Lower leg skin (tissue), 4 donors: Measurements from ENCODE around the gene OVOL2. TPM values are rescaled to one million over a fixed set of nuclear protein-coding genes. Genes with fewer than 3 reads are reported as not detected.
"Not testable (repeated sequence)": the region's sequence is repeated elsewhere in the genome, so short reads cannot be mapped to it uniquely, and the experiment has no call there.

Experiments
- DNase-seq, 2 donors: peaks; one replicate each; pipeline ENCODE4 v3.0.0-alpha.2; 2019; ENCODE audit warnings: low spot score in 2 of 2
- H3K4me3 ChIP-seq: fragments of 200-600 bp; sonication (generic); 2 replicates; pipeline ENCODE4 v1.5.1; 2017; ENCODE audit warnings: mild to moderate bottlenecking, low read depth; ENCODE audit not compliant: poor library complexity, severe bottlenecking
- CTCF ChIP-seq, 3 donors: fragments of 450-650 bp; IDR thresholded peaks; one replicate each; pipeline ENCODE4 v1.5.1; 2016; ENCODE audit warnings: antibody characterized with exemption in 3 of 3, mild to moderate bottlenecking in 3 of 3, moderate library complexity in 2 of 3
- POLR2A ChIP-seq, 2 donors: fragments of 450-650 bp; IDR thresholded peaks; one replicate each; pipeline ENCODE4 v1.6.1; 2016 to 2017; ENCODE audit warnings: antibody characterized with exemption in 2 of 2, mild to moderate bottlenecking in 1 of 2, moderate library complexity in 1 of 2
- WGBS, 2 donors: methylation state at CpG; one replicate each; pipeline ENCODE4 v1.1.5; 2018; 5-methylcytosine and 5-hydroxymethylcytosine counted together
- intact Hi-C: fragments of 100-400 bp; cut with DNase I; formaldehyde crosslinking; loops from one replicate; pipeline ENCODE4 v1.15.0; 2023; ENCODE audit warnings: low total_unique reads
- total RNA-seq, 4 donors: library from RNA; depleted of rRNA; stranded (reverse); fragments of >200 nt; gene quantifications; one replicate each; pipeline ENCODE4 v1.1.0, GENCODE V29; 2016

OVOL2 gene
- total RNA-seq, 4 donors from 2014 or later = 22.9 to 46.6 (median 31.4) TPM

- TF ChIP-seq CTCF (IDR thresholded peaks at IDR 0.05) (no peak), POLR2A (IDR thresholded peaks at IDR 0.05) (no peak)
- 84 to 88% methylated on average over 8 of the region's 8 CpGs for WGBS, 2 donors
- DNase-seq = peak in 1 of 2 donors; percentile 20
- H3K4me3 ChIP-seq = no peak overlapping the region
- intact Hi-C loops = no loop called here
These were observed 35.2 kb upstream of the OVOL2 start for GRCh38 chr20:18092890-18093289.

GRCh38 chr20:18091623-18092022 lies 33.9 kb upstream of the OVOL2 start:
- H3K4me3 ChIP-seq = no peak overlapping the region
- DNase-seq = peak in 1 of 2 donors; percentile 29
- WGBS, 2 donors = 59 to 70% methylated on average over 7 of the region's 7 CpGs
- intact Hi-C loops = no loop called here
- TF ChIP-seq CTCF (IDR thresholded peaks at IDR 0.05) = no peak
- TF ChIP-seq POLR2A (IDR thresholded peaks at IDR 0.05) = no peak

GRCh38 chr20:18090477-18090876 lies 32.8 kb upstream of the OVOL2 start:
- TF ChIP-seq POLR2A (IDR thresholded peaks at IDR 0.05) (no peak), CTCF (IDR thresholded peaks at IDR 0.05) (no peak)
- WGBS, 2 donors = 96 to 97% methylated on average over 9 to 10 of the region's 10 CpGs
- DNase-seq = no peak
- no peak overlapping the region for H3K4me3 ChIP-seq
- intact Hi-C loops = no loop called here

GRCh38 chr20:18090044-18090443 lies 32.3 kb upstream of the OVOL2 start:
- TF ChIP-seq POLR2A (IDR thresholded peaks at IDR 0.05) (no peak), CTCF (IDR thresholded peaks at IDR 0.05) (no peak)
- no peak overlapping the region for H3K4me3 ChIP-seq
- peak in 1 of 2 donors; percentile 56 for DNase-seq
- intact Hi-C loops = no loop called here
- 39 to 70% methylated on average over 3 of the region's 3 CpGs for WGBS, 2 donors

- H3K4me3 ChIP-seq, intact Hi-C loops: not testable (repeated sequence)
- 92 to 94% methylated on average over 11 of the region's 11 CpGs for WGBS, 2 donors
- DNase-seq = peak in 1 of 2 donors; percentile 50
These were observed 31.1 kb upstream of the OVOL2 start for GRCh38 chr20:18088841-18089240.

GRCh38 chr20:18088298-18088697 lies 30.6 kb upstream of the OVOL2 start:
- DNase-seq, H3K4me3 ChIP-seq, intact Hi-C loops: not testable (repeated sequence)
- WGBS, 2 donors = 81 to 95% methylated on average over 3 of the region's 3 CpGs

- 69% methylated on average over 6 of the region's 6 CpGs for WGBS, 2 donors
- intact Hi-C loops = no loop called here
- DNase-seq = peak in 1 of 2 donors; percentile 58
- TF ChIP-seq POLR2A (IDR thresholded peaks at IDR 0.05) = no peak
- no peak for TF ChIP-seq CTCF (IDR thresholded peaks at IDR 0.05)
- no peak overlapping the region for H3K4me3 ChIP-seq
These were observed 29.3 kb upstream of the OVOL2 start for GRCh38 chr20:18087054-18087453.

GRCh38 chr20:18080836-18081235 lies 23.1 kb upstream of the OVOL2 start:
- WGBS, 2 donors = 87 to 91% methylated on average over 9 of the region's 9 CpGs
- peak in 1 of 2 donors; percentile 18 for DNase-seq
- intact Hi-C loops, H3K4me3 ChIP-seq: not testable (repeated sequence)
